Measurements from ENCODE around the gene WFDC10A. TPM values are rescaled to one million over a fixed set of nuclear protein-coding genes. Genes with fewer than 3 reads are reported as not detected.
"Not testable (repeated sequence)": the region's sequence is repeated elsewhere in the genome, so short reads cannot be mapped to it uniquely, and the experiment has no call there.

The WFDC10A gene
- total RNA-seq, 1 donor from 2014 or later = not detected

DNA sequence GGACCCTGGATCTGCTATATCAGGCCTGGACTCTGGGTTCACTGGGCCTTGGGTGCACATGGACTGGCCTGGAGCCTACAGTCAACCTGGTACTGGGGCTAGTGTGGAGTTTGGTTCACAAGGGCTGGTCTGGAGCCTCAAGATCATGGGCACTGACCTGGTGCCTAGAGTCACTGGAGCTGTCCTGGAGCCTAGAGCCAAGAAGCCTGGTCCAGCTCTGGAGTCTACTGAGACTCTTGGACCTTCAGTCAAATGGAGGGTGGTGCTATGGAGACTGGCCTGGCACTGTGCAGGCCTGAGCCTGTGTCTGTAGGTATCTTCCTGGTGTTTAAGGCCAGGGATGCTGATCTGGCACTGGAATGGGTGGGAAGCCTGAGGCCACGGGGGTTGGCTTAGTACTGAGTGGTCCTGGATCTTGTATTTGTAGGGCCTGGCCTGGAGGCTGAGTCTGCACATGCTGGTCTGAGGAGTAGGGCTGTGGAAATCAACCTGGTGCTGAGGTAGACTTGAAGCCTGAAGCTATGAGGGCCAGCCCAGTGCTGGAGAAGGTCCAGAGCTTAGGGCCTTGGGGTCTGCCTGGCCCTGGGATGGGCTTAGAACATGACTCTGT is 18.0 kb downstream of the WFDC10A start:
- DNase-seq (ENCODE audit: low read depth in 2 of 2) = no peak

DNA sequence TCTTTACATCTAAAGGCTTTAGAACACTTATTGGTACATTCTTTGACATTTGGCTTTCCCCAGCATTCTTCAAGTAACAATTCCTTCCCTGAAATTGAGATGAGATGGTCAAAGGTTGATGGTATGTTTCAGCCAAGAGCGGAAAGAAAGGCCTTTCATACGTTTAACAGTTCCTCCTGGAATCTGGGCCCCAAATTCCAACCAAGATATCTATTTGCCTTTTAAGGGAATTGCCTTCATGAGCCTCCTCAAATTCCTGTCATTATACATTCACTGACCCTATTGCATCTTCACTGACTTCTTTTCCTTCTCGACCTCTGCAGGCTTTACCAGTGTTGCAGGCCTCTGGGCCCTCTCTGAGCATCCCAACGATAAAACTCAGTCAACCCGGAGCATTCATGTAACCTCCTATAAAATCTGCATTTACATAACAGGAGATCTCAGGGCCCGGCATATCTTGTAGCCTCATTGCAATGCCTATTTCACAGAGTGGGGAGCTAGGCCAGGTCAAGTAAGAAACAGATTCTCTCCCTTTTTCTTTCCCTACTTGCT is 19.8 kb downstream of the WFDC10A start:
- DNase-seq (ENCODE audit: low read depth in 2 of 2) = no peak

DNA sequence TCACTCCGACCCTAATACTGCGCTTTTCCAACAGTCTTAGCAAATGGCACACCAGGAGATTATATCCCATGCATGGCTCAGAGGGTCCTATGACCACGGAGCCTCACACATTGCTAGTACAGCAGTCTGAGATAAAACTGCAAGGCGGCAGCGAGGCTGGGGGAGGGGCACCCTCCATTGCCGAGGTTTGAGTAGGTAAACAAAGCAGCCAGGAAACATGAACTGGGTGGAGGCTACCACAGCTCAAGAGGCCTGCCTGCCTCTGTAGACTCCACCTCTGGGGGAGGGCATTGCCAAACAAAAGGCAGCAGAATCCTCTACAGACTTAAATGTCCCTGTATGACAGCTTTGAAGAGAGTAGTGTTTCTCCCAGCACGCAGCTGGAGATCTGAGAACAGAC is 22.2 kb downstream of the WFDC10A start:
- DNase-seq (ENCODE audit: low read depth in 2 of 2) = not testable (repeated sequence)

- not testable (repeated sequence) for DNase-seq (ENCODE audit: low read depth in 2 of 2)
These were observed 27.5 kb downstream of the WFDC10A start for GRCh38 chr20:45657038-45657437.

DNA sequence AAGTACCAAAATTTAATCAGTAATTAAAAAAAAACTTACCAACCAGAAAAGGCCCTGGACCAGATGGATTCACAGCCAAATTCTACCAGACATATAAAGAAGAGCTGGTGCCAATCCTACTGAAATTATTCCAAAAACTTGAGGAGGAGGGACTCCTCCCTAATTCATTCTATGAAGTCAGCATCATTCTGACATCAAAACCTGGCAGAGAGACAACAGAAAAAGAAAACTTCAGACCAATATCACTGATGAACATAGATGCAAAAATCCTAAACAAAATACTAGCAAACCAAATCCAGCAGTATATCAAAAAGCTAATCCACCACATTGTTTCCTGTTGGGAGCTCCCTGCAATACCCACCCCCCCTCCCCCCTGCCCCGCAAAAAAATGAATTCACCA is 40.6 kb downstream of the WFDC10A start, which contains the start of gene WFDC11:
Gene WFDC11 (minus strand): TSS at position 101 of the 400 bp plus-strand sequence. CDS start 19,639 bp downstream, outside the sequence.
- DNase-seq (ENCODE audit: low read depth in 2 of 2) = no peak

DNA sequence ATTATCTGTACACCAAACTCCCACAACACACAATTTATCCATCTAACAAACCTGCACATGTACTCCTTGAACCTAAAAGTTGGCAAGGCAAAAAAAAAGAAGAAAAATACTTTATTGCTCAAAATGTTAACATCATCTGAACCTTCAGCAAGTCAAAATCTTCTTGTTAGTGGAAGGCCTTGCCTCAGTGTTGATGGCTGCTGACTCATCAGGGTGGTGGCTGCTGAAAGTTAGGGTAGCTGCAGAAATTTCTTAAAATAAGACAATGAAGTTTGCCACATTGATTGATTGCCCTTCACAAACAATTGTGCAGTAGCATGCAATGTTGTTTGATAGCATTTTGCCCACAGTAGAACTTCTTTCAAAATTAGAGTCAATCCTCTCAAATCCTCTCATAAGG is 43.2 kb downstream of the WFDC10A start:
- DNase-seq (ENCODE audit: low read depth in 2 of 2) = no peak

DNA sequence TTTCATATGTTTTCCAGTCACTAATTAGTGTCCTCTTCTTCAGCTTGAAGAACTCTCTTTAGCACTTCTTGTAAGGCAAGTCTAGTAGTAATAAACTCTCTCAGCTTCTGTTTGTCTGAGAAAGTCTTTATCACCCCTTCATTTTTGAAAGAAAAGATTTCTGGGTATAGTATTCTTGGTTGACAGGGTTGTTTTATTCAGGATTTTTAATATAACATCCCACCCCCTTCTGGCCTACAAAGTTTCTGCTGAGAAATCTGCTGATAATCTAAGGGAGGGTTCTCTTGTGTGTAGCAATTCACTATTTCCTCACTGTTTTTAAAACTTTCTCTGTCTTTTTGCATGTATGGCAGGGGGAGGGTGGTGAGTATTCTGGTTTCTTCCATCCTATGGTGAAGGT is 50.1 kb downstream of the WFDC10A start:
- DNase-seq (ENCODE audit: low read depth in 2 of 2) = no peak

Other genes starting within 250 kb of the WFDC10A start
- 6.4 and 9.4 TPM in 2 replicates for gene DBNDD2, start 221.4 kb upstream of the WFDC10A start, total RNA-seq
- 16.4 and 31.0 TPM in 2 replicates for gene PIGT, start 213.6 kb upstream of the WFDC10A start, total RNA-seq
- gene WFDC2, start 160.0 kb upstream of the WFDC10A start, total RNA-seq = not detected in 2 replicates
- gene SPINT3, start 114.1 kb upstream of the WFDC10A start, total RNA-seq = not detected in 2 replicates
- gene WFDC6, start 90.3 kb upstream of the WFDC10A start, total RNA-seq = not detected in 2 replicates
- gene EPPIN, start 82.3 kb upstream of the WFDC10A start, total RNA-seq = not detected in 2 replicates
- gene WFDC8, start 50.5 kb upstream of the WFDC10A start, total RNA-seq = not detected in 2 replicates
- gene WFDC9, start 1.5 kb downstream of the WFDC10A start, total RNA-seq = not detected in 2 replicates
- gene WFDC11, start 40.5 kb downstream of the WFDC10A start, total RNA-seq = not detected in 2 replicates
- gene WFDC13, start 72.3 kb downstream of the WFDC10A start, total RNA-seq = not detected in 2 replicates
- gene WFDC10B, start 75.3 kb downstream of the WFDC10A start, total RNA-seq = not detected in 2 replicates
- not detected in 2 replicates for gene SPINT4, start 92.6 kb downstream of the WFDC10A start, total RNA-seq
- gene WFDC3, start 162.1 kb downstream of the WFDC10A start, total RNA-seq = not detected in 2 replicates
- gene DNTTIP1, start 162.2 kb downstream of the WFDC10A start, total RNA-seq = 13.9 and 16.2 TPM in 2 replicates
- gene UBE2C, start 182.9 kb downstream of the WFDC10A start, total RNA-seq = 9.6 and 17.1 TPM in 2 replicates
- 0.13 TPM in 1 of 2 replicates, not detected in the other for gene TNNC2, start 197.6 kb downstream of the WFDC10A start, total RNA-seq
- gene SNX21, start 204.1 kb downstream of the WFDC10A start, total RNA-seq = 11.7 and 13.4 TPM in 2 replicates
- 26.8 and 36.0 TPM in 2 replicates for gene ACOT8, start 227.7 kb downstream of the WFDC10A start, total RNA-seq
- gene ZSWIM3, start 227.9 kb downstream of the WFDC10A start, total RNA-seq = 6.2 and 9.7 TPM in 2 replicates

Measured in dermis microvascular lymphatic vessel endothelial cell (primary cell).